GM23338 (cell line): ENCODE measurements around the gene PKNOX2.

Source experiments
- CREB1 ChIP-seq: fragments of 250-450 bp; sonication (Bioruptor Pico); IDR thresholded peaks from 2 replicates; pipeline ENCODE4 v1.5.0; 2020; ENCODE audit warnings: low read depth, mild to moderate bottlenecking, moderate library complexity
- CTCF ChIP-seq, 2 experiments: fragments of 200-600 bp in 1 of 2; sonication (generic) in 1 of 2; conservative IDR thresholded peaks; 2 replicates each; pipeline versions ENCODE4 v1.5.1 to v1.6.1; 2016 to 2017; ENCODE audit warnings: antibody characterized with exemption in 2 of 2, low read depth in 2 of 2, mild to moderate bottlenecking in 2 of 2, moderate library complexity in 1 of 2
- ETS1 ChIP-seq: IDR thresholded peaks from 2 replicates; pipeline ENCODE4 v1.6.1; 2016; ENCODE audit warnings: antibody characterized with exemption
- EZH2 ChIP-seq: fragments of 200-600 bp; sonication (generic); IDR thresholded peaks from one replicate; pipeline ENCODE4 v1.8.0; 2017; ENCODE audit warnings: antibody characterized with exemption, mild to moderate bottlenecking, low read depth; ENCODE audit not compliant: unreplicated experiment
- EZH2phosphoT487 ChIP-seq: fragments of 200-600 bp; sonication (generic); IDR thresholded peaks from one replicate; pipeline ENCODE4 v1.8.1; 2018; ENCODE audit warnings: antibody characterized with exemption; ENCODE audit not compliant: unreplicated experiment
- JUNB ChIP-seq: IDR thresholded peaks from one replicate; pipeline ENCODE4 v1.6.1; 2016; ENCODE audit warnings: antibody characterized with exemption; ENCODE audit not compliant: unreplicated experiment
- POLR2AphosphoS5 ChIP-seq: IDR thresholded peaks from 2 replicates; pipeline ENCODE4 v1.6.1; 2016; ENCODE audit warnings: antibody characterized with exemption, low read depth
- REST ChIP-seq: IDR thresholded peaks from one replicate; pipeline ENCODE4 v1.6.1; 2018; ENCODE audit warnings: antibody characterized with exemption; ENCODE audit not compliant: unreplicated experiment
- STAT1 ChIP-seq: IDR thresholded peaks from one replicate; pipeline ENCODE4 v1.6.1; 2016; ENCODE audit warnings: antibody characterized with exemption; ENCODE audit not compliant: unreplicated experiment
- ZNF331 ChIP-seq: fragments of 250-450 bp; sonication (Bioruptor Pico); IDR thresholded peaks from 2 replicates; pipeline ENCODE4 v1.5.0; 2020; ENCODE audit warnings: low read depth, mild to moderate bottlenecking, moderate library complexity
- ZNF462 ChIP-seq: fragments of 250-450 bp; sonication (Bioruptor Pico); IDR thresholded peaks from 2 replicates; pipeline ENCODE4 v1.5.0; 2020; ENCODE audit warnings: mild to moderate bottlenecking, moderate library complexity

DNA sequence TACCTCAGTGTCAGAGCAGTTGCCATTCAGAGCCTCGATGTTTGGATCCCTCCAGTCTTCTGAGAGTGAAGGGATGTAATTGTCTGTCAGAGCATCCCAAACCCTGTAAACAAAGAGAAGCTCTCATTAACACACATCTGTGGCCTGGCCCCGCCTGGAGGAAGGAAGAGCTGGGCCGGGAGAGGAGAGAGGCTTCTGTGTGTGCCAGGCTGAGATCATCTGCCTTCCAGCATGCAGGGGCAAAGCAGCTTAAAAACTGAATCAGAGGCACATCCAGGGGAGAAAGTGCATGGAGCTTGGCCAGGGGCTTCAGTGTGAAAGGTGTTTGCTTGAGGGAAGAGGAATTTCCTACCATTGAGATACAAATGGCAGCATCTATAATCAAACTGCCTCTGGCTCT, 317.0 kb downstream of the PKNOX2 start:
- TF ChIP-seq CTCF (conservative IDR thresholded peaks at IDR 0.05; ENCODE audit: low read depth in 2 of 2) = no peak
- TF ChIP-seq POLR2AphosphoS5 = no peak
- TF ChIP-seq EZH2 = no peak
- TF ChIP-seq STAT1 = no peak
- no peak for TF ChIP-seq ETS1
- TF ChIP-seq REST = no peak
- no peak for TF ChIP-seq CREB1 (CRISPR knock-in tag)
- no peak for TF ChIP-seq ZNF331
- no peak for TF ChIP-seq JUNB
- no peak for TF ChIP-seq EZH2phosphoT487
- TF ChIP-seq ZNF462 (CRISPR knock-in tag) = no peak
